Activated naive CD4-positive, alpha-beta T cell treated with anti-CD3 and anti-CD28 coated beads, Interleukin-2, amount 50 U/mL, for 72 hours (primary cell): Measurements from ENCODE around the gene CEP128. TPM values are rescaled to one million over a fixed set of nuclear protein-coding genes. Genes with fewer than 3 reads are reported as not detected.
A peak's percentile ranks its signal among the peaks of the same experiment; 100 is the strongest.

Experiments used
- ATAC-seq, 2 donors: fragments of 150-1000 bp; cut with Tn5 transposase; 2 replicates each; pipeline ENCODE4 v1.10.0; 2021; ENCODE audit warnings: mild to moderate bottlenecking in 2 of 2, moderate library complexity in 2 of 2
- DNase-seq, 2 donors: peaks; one replicate each; pipeline ENCODE4 v3.0.0; 2021 to 2022; ENCODE audit warnings: low spot score in 2 of 2
- H3K27ac Mint-ChIP-seq, 2 donors: one replicate each; pipeline ENCODE4 v1.8.0; 2022; ENCODE audit warnings: mild to moderate bottlenecking in 2 of 2, mixed read lengths in 2 of 2
- H3K36me3 Mint-ChIP-seq, 2 donors: one replicate each; pipeline ENCODE4 v1.8.0; 2022; ENCODE audit warnings: mixed read lengths in 2 of 2
- H3K9me3 Mint-ChIP-seq, 2 donors: one replicate each; pipeline ENCODE4 v1.8.0; 2022; ENCODE audit warnings: mixed read lengths in 2 of 2
- total RNA-seq, 2 donors: library from RNA; stranded (reverse); gene quantifications; one replicate each; pipeline ENCODE4 v1.2.3, GENCODE V29; 2022

Gene CEP128
- 10 to 100 TPM; 11.5 to 33.3 TPM for total RNA-seq

- DNase-seq (peak; percentile 77 to 82), ATAC-seq (peak; percentile 80 to 86)
- peaks cover 0 to 4% of the 10 kb centered on the region in 2 donors for H3K36me3 Mint-ChIP-seq
- peaks cover 0 to 8% of the 10 kb centered on the region in 2 donors for H3K9me3 Mint-ChIP-seq
- H3K27ac Mint-ChIP-seq = peak within 1 kb of the TSS; percentile 97 to 99
Measured at GRCh38 chr14:80941241-80942185, at the start of gene CEP128. CEP128 (minus strand) TSS chr14:80941738.

- ATAC-seq = peak; percentile 94 to 98
- Mint-ChIP-seq H3K9me3 (no peaks in the 10 kb centered on the region), H3K27ac (no peak overlapping the region), H3K36me3 (no peaks in the 10 kb centered on the region)
- no peak for DNase-seq
Measured at GRCh38 chr14:80988735-80989429, 47.3 kb upstream of the CEP128 start.

GRCh38 chr14:80988192-80988591 is 46.7 kb upstream of the CEP128 start:
- ATAC-seq (peak in 1 of 2 donors; percentile 17), DNase-seq (no peak)
- Mint-ChIP-seq H3K36me3 (no peaks in the 10 kb centered on the region), H3K27ac (no peak overlapping the region), H3K9me3 (no peaks in the 10 kb centered on the region)

- peak in 1 of 2 donors; percentile 64 for DNase-seq
- Mint-ChIP-seq H3K9me3 (no peaks in the 10 kb centered on the region), H3K27ac (no peak overlapping the region), H3K36me3 (no peaks in the 10 kb centered on the region)
- ATAC-seq = peak in 1 of 2 donors; percentile 40
Measured at GRCh38 chr14:80987235-80988032, 45.9 kb upstream of the CEP128 start.

- no peak overlapping the region for H3K27ac Mint-ChIP-seq
- ATAC-seq = no peak
Measured at GRCh38 chr14:80982711-80983110, 41.2 kb upstream of the CEP128 start.

GRCh38 chr14:80981673-80982072 is 40.1 kb upstream of the CEP128 start:
- peak overlapping the region in 1 of 2 donors; percentile 16 for H3K27ac Mint-ChIP-seq
- ATAC-seq = no peak

More at GRCh38 chr14:80982711-80983110, 41.2 kb upstream of the CEP128 start:
- no peak for DNase-seq
- Mint-ChIP-seq H3K9me3 (no peaks in the 10 kb centered on the region), H3K36me3 (no peaks in the 10 kb centered on the region)

GRCh38 chr14:80981156-80981555 is 39.6 kb upstream of the CEP128 start:
- no peaks in the 10 kb centered on the region for H3K9me3 Mint-ChIP-seq
- ATAC-seq (no peak), DNase-seq (no peak)
- H3K27ac Mint-ChIP-seq = no peak overlapping the region
- no peaks in the 10 kb centered on the region for H3K36me3 Mint-ChIP-seq

More at GRCh38 chr14:80981673-80982072, 40.1 kb upstream of the CEP128 start:
- no peak for DNase-seq
- no peaks in the 10 kb centered on the region for H3K9me3 Mint-ChIP-seq
- H3K36me3 Mint-ChIP-seq = no peaks in the 10 kb centered on the region

GRCh38 chr14:80979951-80980350 is 38.4 kb upstream of the CEP128 start:
- no peaks in the 10 kb centered on the region for H3K36me3 Mint-ChIP-seq
- H3K27ac Mint-ChIP-seq = no peak overlapping the region
- no peaks in the 10 kb centered on the region for H3K9me3 Mint-ChIP-seq
- ATAC-seq (no peak), DNase-seq (no peak)

- DNase-seq = no peak
- no peaks in the 10 kb centered on the region for H3K36me3 Mint-ChIP-seq
- peak; percentile 46 to 58 for ATAC-seq
- no peaks in the 10 kb centered on the region for H3K9me3 Mint-ChIP-seq
- H3K27ac Mint-ChIP-seq = no peak overlapping the region
Measured at GRCh38 chr14:80978403-80978802, 36.9 kb upstream of the CEP128 start.

- H3K27ac Mint-ChIP-seq = no peak overlapping the region
- H3K36me3 Mint-ChIP-seq = no peaks in the 10 kb centered on the region
- peak in 1 of 2 donors; percentile 49 for ATAC-seq
- H3K9me3 Mint-ChIP-seq = no peaks in the 10 kb centered on the region
- no peak for DNase-seq
Measured at GRCh38 chr14:80977221-80977620, 35.7 kb upstream of the CEP128 start.

GRCh38 chr14:80974679-80975078 is 33.1 kb upstream of the CEP128 start:
- Mint-ChIP-seq H3K27ac (no peak overlapping the region), H3K36me3 (no peaks in the 10 kb centered on the region), H3K9me3 (no peaks in the 10 kb centered on the region)
- DNase-seq (no peak), ATAC-seq (no peak)

GRCh38 chr14:80973931-80974641 is 32.5 kb upstream of the CEP128 start:
- Mint-ChIP-seq H3K36me3 (no peaks in the 10 kb centered on the region), H3K27ac (no peak overlapping the region), H3K9me3 (no peaks in the 10 kb centered on the region)
- DNase-seq = no peak
- ATAC-seq = no peak

GRCh38 chr14:80965037-80965436 is 23.5 kb upstream of the CEP128 start:
- no peaks in the 10 kb centered on the region for H3K36me3 Mint-ChIP-seq
- DNase-seq (no peak), ATAC-seq (no peak)
- H3K9me3 Mint-ChIP-seq = no peaks in the 10 kb centered on the region
- no peak overlapping the region for H3K27ac Mint-ChIP-seq

GRCh38 chr14:80959496-80959895 is 18.0 kb upstream of the CEP128 start:
- DNase-seq (peak in 1 of 2 donors; percentile 55), ATAC-seq (peak; percentile 84 to 95)
- H3K27ac Mint-ChIP-seq = peak overlapping the region; percentile 28 to 83
- no peaks in the 10 kb centered on the region for H3K9me3 Mint-ChIP-seq
- H3K36me3 Mint-ChIP-seq = no peaks in the 10 kb centered on the region

- Mint-ChIP-seq H3K9me3 (no peaks in the 10 kb centered on the region), H3K36me3 (no peaks in the 10 kb centered on the region), H3K27ac (no peak overlapping the region)
- DNase-seq = no peak
- no peak for ATAC-seq
Measured at GRCh38 chr14:80958939-80959338, 17.4 kb upstream of the CEP128 start.

GRCh38 chr14:80958226-80958625 is 16.7 kb upstream of the CEP128 start:
- Mint-ChIP-seq H3K9me3 (no peaks in the 10 kb centered on the region), H3K27ac (peak overlapping the region in 1 of 2 donors; percentile 28), H3K36me3 (no peaks in the 10 kb centered on the region)
- DNase-seq (no peak), ATAC-seq (no peak)
